Effector memory CD4-positive, alpha-beta T cell (primary cell): ENCODE results near the gene ARID5B.

ENCODE experiments used
- DNase-seq, 3 donors: peaks; one replicate each; pipeline ENCODE4 v3.0.0-alpha.2; 2020
- H3K27ac ChIP-seq: 2 replicates; pipeline ENCODE4 v1.7.0; 2013; ENCODE audit warnings: mild to moderate bottlenecking, low read length, moderate library complexity; ENCODE audit not compliant: insufficient read depth, poor library complexity, severe bottlenecking
- H3K27me3 ChIP-seq: replicated peaks from 2 replicates; pipeline ENCODE4 v1.7.0; 2013; ENCODE audit warnings: mild to moderate bottlenecking, low read length; ENCODE audit not compliant: insufficient read depth, control insufficient read depth, poor library complexity, severe bottlenecking
- H3K36me3 ChIP-seq: 2 replicates; pipeline ENCODE4 v1.7.0; 2013; ENCODE audit warnings: mild to moderate bottlenecking, low read length, moderate library complexity; ENCODE audit not compliant: control insufficient read depth, insufficient read depth
- H3K4me1 ChIP-seq: 2 replicates; pipeline ENCODE4 v1.7.0; 2013; ENCODE audit warnings: low read length, mild to moderate bottlenecking; ENCODE audit not compliant: control insufficient read depth, insufficient read depth, poor library complexity, severe bottlenecking
- H3K4me3 ChIP-seq: 2 replicates; pipeline ENCODE4 v1.7.0; 2013; ENCODE audit warnings: low read length, low read depth, mild to moderate bottlenecking; ENCODE audit not compliant: insufficient read depth, poor library complexity, severe bottlenecking
- H3K9me3 ChIP-seq: 2 replicates; pipeline ENCODE4 v1.7.0; 2013; ENCODE audit warnings: mild to moderate bottlenecking, low read length, moderate library complexity; ENCODE audit not compliant: control insufficient read depth

Gene ARID5B

DNA sequence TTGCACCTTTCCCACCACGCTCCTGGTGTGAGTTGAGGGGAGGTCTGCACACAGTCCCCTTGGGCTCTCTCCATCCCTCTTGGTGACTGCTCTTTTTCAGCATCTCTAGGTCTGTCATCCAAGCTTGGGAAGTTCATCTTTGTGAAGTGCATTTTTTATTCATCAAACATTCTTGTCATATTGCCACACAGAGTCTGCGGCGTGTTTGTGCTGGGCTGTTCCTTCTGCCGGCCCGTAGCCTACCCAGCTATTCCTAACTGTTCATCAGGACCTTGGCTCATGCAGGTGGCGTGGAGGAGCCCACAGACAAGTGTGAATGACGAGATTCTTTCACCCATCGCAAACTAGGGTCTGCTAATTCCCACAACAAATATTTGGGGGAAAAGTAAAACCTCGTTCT is 202.4 kb downstream of the ARID5B start:
- Histone ChIP-seq H3K27me3 (no peaks in the 10 kb centered on the region), H3K27ac (no peak overlapping the region), H3K4me1 (peaks cover 7% of the 10 kb centered on the region), H3K36me3 (no peaks in the 10 kb centered on the region), H3K4me3 (no peak overlapping the region), H3K9me3 (no peaks in the 10 kb centered on the region)
- no peak for DNase-seq

DNA sequence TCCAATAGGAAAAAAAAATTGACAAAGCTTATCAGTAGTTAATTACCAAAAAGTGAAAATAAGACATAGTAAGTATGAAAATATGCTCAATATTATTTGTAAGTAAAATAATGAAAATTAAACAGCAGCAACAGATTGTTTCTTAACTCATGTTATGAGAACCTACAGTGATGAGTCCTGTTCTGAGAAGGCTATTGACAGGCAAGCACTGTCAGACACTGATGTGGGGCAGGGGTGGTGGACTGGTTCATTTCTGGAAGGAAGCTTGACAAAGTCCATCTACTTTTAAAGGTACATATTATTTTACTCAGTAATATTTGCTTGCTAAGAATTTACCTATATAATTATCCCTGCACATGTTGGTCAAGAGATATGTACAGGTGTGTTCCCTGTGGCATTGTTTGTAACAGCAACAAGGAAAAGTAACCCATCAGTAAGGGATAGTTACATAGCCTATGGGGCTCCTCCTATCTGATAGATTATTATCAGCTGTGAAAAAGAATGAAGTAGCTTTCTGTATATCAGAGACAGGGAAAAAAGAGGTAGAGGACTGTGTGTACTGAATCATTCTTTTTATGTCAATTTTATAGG is 205.5 kb downstream of the ARID5B start:
- H3K36me3 ChIP-seq = no peaks in the 10 kb centered on the region
- no peak overlapping the region for H3K4me3 ChIP-seq
- no peak for DNase-seq
- no peaks in the 10 kb centered on the region for H3K9me3 ChIP-seq
- H3K4me1 ChIP-seq = peaks cover 22% of the 10 kb centered on the region
- no peak overlapping the region for H3K27ac ChIP-seq
- H3K27me3 ChIP-seq = no peaks in the 10 kb centered on the region

DNA sequence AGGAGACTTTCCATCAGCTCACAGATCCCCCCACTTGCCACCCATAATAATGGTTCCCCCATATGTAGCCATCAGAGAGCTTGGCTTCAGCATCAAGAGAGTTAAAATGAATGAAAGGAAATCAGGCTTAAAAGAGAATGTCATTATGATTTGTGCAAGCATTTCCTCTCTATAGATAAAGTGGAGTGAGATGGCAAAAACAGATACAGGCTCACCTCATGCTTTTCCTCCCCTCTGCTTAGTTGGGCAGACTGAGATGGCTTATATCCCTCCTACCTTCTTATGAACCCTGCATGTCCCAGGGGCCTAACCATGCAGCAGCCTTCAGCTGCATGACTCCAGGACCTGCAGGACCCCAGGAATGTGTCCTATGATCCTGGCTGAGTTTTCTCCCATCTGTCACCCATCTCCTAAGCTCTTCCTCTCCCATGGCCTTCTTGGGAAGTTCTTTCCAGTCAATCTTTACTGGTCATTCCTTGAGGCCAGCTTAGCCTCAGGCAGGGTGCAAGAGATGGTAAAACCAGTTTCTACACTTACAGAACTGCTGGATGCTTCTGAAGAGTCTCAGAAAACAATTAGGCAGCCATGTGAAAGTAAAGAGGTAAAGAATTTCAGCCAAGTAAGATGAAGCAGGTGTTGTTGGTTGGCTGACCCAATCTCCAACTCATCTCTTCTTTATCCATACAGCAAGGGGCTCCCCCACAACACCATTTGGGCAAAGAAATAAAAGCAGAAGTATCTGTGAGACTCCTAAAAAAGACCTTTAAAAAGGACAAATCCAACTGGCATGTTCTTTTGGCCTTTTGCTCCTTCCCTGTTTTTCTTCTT is 207.5 kb downstream of the ARID5B start:
- Histone ChIP-seq H3K4me1 (peaks cover 22% of the 10 kb centered on the region), H3K36me3 (no peaks in the 10 kb centered on the region), H3K27ac (no peak overlapping the region), H3K9me3 (no peaks in the 10 kb centered on the region), H3K27me3 (no peaks in the 10 kb centered on the region), H3K4me3 (no peak overlapping the region)
- DNase-seq = no peak

DNA sequence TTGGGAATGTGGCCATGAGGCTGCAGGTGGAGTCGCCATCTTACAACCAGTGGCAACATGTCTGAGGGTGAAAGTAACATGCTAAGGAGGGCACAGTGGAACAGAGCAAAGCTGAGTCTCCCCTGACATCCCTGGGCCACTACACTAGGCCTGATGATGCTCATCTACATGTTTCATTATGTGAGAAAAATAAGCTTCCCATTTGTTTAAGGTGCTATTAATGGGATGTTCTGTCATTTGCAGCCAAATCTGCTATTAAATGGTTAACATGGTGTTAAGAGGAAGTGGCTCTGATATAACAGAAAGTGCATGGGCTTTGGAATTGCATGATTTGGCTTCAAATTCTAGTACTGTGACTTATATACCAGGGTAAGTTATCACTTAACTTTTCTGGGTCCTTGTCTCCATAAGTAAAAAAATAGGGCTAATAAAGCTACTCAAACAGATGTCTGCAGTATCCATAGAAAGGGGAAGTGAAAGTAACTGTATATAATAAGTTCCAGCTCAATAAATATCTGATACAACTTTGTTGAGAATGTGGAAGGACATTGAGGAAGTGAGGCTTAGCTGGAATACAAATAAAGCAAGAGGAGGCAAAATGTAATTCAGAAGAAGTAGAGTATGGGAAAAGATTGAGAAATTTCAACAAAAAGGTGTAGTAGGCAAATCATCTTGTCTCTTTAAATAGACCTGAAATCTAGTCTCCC is 208.2 kb downstream of the ARID5B start:
- H3K27ac ChIP-seq = no peak overlapping the region
- H3K36me3 ChIP-seq = no peaks in the 10 kb centered on the region
- H3K4me3 ChIP-seq = no peak overlapping the region
- no peaks in the 10 kb centered on the region for H3K27me3 ChIP-seq
- H3K9me3 ChIP-seq = no peaks in the 10 kb centered on the region
- H3K4me1 ChIP-seq = peaks cover 22% of the 10 kb centered on the region
- DNase-seq = no peak

DNA sequence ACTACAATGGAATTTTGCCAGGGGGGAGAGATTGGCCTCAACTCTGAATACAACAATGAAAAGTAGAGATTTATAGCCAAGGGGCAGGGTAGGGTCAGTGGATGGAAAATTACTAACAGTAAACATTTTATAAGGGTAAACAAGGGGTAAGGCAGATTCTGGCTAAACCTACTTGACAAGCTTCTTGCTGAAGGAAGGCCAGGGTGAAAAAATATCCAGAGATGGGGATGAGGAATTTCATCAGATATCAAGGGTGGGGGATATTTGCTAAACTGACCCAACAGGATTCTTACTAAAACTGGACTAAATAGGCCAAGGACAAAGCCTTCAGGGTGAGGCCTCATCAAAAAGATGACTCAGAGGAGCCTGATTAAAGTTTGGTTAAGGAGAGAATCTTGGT is 210.8 kb downstream of the ARID5B start:
- no peaks in the 10 kb centered on the region for H3K9me3 ChIP-seq
- peaks cover 22% of the 10 kb centered on the region for H3K4me1 ChIP-seq
- H3K27me3 ChIP-seq = no peaks in the 10 kb centered on the region
- no peak overlapping the region for H3K27ac ChIP-seq
- DNase-seq = no peak
- H3K4me3 ChIP-seq = no peak overlapping the region
- no peaks in the 10 kb centered on the region for H3K36me3 ChIP-seq

DNA sequence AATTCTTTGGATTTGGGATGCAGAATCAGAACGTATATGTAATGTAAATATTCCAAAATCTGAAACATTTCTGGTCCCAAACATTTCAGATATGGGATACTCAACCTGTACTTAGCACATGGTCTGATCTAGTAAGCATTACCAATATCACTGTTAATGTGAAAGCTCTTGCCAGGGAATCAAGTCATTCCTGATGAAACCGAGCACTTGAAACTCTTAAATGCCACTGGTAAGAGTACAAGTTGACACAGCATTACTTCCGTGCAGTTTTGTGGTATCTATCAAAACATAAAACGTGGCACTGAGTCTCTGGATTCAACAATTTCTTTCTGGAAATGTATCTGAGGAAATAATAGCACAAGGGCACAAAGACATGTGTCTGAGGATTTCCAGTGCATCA is 211.5 kb downstream of the ARID5B start:
- Histone ChIP-seq H3K4me3 (no peak overlapping the region), H3K27me3 (no peaks in the 10 kb centered on the region), H3K9me3 (no peaks in the 10 kb centered on the region), H3K4me1 (peaks cover 22% of the 10 kb centered on the region), H3K36me3 (no peaks in the 10 kb centered on the region), H3K27ac (no peak overlapping the region)
- no peak for DNase-seq

DNA sequence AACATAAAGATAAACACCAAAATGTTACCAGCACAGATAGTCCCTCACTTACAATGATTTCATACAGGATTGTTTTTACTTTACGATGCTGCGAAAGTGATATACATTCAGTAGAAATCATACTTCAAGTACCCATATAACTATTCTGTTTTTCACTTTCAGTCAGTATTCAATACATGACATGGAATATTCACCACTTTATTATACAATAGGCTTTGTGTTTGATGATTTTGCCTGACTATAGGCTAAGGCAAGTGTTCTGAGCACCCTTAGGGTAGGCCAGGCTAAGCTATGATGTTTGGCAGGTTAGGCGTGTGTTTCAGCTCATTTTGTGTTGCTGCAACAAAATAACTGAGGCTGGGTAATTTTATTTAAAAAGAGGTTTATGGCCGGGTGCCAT is 212.2 kb downstream of the ARID5B start:
- Histone ChIP-seq H3K27me3 (no peaks in the 10 kb centered on the region), H3K4me1 (peaks cover 17% of the 10 kb centered on the region)
- no peak for DNase-seq

DNA sequence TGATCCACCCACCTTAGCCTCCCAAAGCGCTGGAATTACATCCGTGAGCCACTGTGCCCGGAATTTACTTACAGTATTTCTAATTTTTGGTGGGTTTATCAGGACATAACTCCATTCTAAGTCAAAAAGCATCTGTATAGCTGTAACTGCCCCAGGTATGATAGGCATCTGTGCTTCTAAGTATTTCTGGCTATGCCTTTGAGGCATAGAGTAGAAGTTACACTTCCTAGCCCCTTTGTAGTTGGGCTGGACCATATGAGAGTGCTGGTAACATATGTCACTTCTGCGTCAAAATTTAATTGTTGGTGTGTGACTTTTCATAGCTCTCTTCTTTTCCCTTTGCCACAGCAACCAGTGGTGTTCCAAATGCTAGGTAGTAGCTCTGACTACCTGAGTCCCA is 213.8 kb downstream of the ARID5B start:
- DNase-seq = no peak
- no peaks in the 10 kb centered on the region for H3K27me3 ChIP-seq
- no peaks in the 10 kb centered on the region for H3K36me3 ChIP-seq
- no peaks in the 10 kb centered on the region for H3K9me3 ChIP-seq
- peaks cover under 1% of the 10 kb centered on the region for H3K4me1 ChIP-seq
- H3K27ac ChIP-seq = no peak overlapping the region
- H3K4me3 ChIP-seq = no peak overlapping the region

More for the DNA sequence above, 212.2 kb downstream of the ARID5B start:
- no peak overlapping the region for H3K4me3 ChIP-seq
- H3K9me3 ChIP-seq = no peaks in the 10 kb centered on the region
- H3K36me3 ChIP-seq = no peaks in the 10 kb centered on the region
- no peak overlapping the region for H3K27ac ChIP-seq

DNA sequence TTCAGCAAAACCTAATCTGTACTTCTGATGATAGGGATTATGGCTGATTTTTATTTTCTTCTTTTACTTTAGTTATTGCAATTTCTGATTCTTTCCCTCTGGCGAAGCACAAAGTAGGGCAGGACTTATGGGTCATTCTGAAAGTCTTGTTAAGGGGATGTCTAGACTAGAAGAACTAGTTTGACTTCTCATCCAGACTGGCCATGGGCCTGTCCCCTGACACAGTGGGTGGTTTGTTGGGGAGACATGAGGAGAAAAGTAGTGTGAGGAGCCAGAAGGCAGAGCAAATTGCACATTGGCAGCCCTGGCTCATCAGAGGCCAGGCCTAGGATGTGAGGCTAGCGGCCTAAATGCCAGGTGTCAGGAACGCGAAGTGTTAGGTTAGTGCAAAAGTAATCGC is 214.3 kb downstream of the ARID5B start:
- Histone ChIP-seq H3K27me3 (no peaks in the 10 kb centered on the region), H3K27ac (no peak overlapping the region), H3K4me3 (no peak overlapping the region), H3K4me1 (no peaks in the 10 kb centered on the region), H3K9me3 (no peaks in the 10 kb centered on the region), H3K36me3 (no peaks in the 10 kb centered on the region)
- DNase-seq = no peak

DNA sequence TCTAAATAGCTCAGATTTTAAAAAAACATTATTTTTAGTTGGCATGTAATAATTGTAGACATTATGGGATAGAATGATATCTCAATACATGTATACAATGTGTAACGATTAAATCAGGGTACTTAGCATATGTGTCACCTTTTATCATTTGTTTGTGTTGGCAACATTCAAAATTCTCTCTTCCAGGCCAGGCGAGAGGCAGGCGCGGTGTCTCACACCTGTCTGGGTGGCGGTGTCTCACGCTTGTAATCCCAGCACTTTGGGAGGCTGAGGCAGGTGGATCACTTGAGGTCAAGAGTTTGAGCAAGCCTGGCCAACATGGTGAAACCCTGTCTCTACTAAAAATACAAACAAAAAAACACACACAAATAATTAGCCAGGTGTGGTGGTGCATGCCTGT is 215.4 kb downstream of the ARID5B start:
- Histone ChIP-seq H3K27ac (no peak overlapping the region), H3K9me3 (no peaks in the 10 kb centered on the region), H3K4me1 (no peaks in the 10 kb centered on the region), H3K4me3 (no peak overlapping the region), H3K36me3 (no peaks in the 10 kb centered on the region), H3K27me3 (no peaks in the 10 kb centered on the region)
- no peak for DNase-seq
